ENCODE measurements around the gene CCDC170. TPM values are rescaled to one million over a fixed set of nuclear protein-coding genes. Genes with fewer than 3 reads are reported as not detected.
"Not testable (repeated sequence)": the region's sequence is repeated elsewhere in the genome, so short reads cannot be mapped to it uniquely, and the experiment has no call there.

CCDC170 gene, protein sequence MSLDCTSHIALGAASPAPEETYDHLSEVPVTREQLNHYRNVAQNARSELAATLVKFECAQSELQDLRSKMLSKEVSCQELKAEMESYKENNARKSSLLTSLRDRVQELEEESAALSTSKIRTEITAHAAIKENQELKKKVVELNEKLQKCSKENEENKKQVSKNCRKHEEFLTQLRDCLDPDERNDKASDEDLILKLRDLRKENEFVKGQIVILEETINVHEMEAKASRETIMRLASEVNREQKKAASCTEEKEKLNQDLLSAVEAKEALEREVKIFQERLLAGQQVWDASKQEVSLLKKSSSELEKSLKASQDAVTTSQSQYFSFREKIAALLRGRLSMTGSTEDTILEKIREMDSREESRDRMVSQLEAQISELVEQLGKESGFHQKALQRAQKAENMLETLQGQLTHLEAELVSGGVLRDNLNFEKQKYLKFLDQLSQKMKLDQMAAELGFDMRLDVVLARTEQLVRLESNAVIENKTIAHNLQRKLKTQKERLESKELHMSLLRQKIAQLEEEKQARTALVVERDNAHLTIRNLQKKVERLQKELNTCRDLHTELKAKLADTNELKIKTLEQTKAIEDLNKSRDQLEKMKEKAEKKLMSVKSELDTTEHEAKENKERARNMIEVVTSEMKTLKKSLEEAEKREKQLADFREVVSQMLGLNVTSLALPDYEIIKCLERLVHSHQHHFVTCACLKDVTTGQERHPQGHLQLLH
- not detected for total RNA-seq

GRCh38 chr6:151493804-151494234, at the start of gene CCDC170:
TSS of gene CCDC170 (plus strand) at chr6:151494017. CDS start at chr6:151494129, 112 bp downstream.
- ChIA-PET CTCF (no interaction called here), POLR2A (no interaction called here)

DNA sequence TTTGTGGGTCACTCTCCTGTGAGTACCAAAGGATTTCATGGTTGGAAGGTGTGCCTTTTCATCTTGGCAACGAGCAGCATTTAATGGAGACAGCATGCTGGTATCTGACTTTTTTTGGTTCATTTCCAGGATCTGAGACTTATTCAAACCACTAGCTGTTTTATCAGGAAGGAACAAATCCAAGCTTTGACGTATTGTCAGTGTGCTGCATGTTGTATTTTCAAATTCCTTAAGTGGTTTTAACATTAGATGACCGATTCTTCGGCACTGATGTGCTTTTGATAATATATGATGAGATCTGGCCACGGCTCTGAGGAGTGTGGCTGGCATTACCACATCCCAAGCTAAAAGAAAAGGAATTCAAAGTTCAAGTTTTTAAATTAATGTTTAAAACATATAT, 48.3 kb upstream of the CCDC170 start:
- CTCF ChIA-PET, result interaction anchor here (1.7 kb wide), 1 partner anchor 28 kb away, joined by 3 read pairs; no protein-coding TSS in a partner anchor
- POLR2A ChIA-PET, result no interaction called here

GRCh38 chr6:151447237-151447636, 46.6 kb upstream of the CCDC170 start:
- CTCF ChIA-PET, result interaction anchor here (1.7 kb wide), 1 partner anchor 26 kb away, joined by 3 read pairs; no protein-coding TSS in a partner anchor
- POLR2A ChIA-PET, result no interaction called here

- CTCF ChIA-PET, result interaction anchor here (0.8 kb wide), 1 partner anchor 28 kb away, joined by 3 read pairs; no protein-coding TSS in a partner anchor
- POLR2A ChIA-PET, result no interaction called here
Observed at GRCh38 chr6:151448623-151449022, 45.2 kb upstream of the CCDC170 start.

DNA sequence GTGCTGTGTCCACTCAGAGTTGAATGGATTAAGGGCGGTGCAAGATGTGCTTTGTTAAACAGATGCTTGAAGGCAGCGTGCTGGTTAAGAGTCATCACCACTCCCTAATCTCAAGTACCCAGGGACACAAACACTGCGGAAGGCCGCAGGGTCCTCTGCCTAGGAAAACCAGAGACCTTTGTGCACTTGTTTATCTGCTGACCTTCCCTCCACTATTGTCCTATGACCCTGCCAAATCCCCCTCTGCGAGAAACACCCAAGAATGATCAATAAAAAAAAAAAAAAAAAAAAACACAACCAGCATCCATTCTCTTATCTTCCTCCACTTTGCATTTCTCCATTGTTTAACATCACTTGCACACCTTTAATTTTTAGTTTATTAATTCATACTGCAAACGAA, 42.9 kb upstream of the CCDC170 start:
- ChIA-PET CTCF (interaction anchor here (0.8 kb wide), 1 partner anchor 24 kb away, joined by 3 read pairs; no protein-coding TSS in a partner anchor), POLR2A (interaction anchor here (1.9 kb wide), 1 partner anchor 61 kb away, joined by 13 read pairs; no protein-coding TSS in a partner anchor)

DNA sequence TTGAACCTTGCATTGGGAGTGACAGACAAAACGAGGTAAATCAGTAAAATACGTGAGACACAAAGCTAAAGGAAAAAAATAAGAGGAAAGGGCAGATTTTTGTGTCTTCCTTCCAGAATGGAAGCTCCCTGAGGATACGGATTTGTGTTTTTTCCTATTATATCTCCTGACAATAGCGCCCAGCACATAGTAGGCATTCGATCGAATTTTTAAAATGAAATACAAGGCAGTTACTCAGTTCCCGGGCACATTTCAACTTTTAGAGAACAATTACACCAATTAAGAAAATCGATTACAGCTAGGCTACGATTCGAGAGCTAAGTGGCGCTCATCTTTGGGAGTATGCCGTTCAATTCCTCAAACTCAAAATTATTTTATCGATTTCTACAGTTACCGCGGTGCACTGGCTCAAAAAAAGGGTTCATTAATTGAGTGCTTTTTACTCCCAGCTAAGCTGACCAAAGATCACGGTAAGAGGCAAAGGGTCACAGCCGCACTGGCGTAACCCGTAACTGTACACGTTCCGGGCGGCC, 42.3 kb upstream of the CCDC170 start:
- ChIA-PET POLR2A (interaction anchor here (1.9 kb wide), 1 partner anchor 61 kb away, joined by 13 read pairs; no protein-coding TSS in a partner anchor), CTCF (interaction anchor here (0.6 to 0.8 kb wide), 2 partner anchors 24 to 78 kb away, joined by 3 read pairs; no protein-coding TSS in a partner anchor)

GRCh38 chr6:151451950-151452749, 41.7 kb upstream of the CCDC170 start, which contains the start of gene RMND1:
TSS of gene RMND1 (minus strand) at chr6:151452126. CDS start at chr6:151445811, 6,315 bp downstream.
- POLR2A ChIA-PET, result interaction anchor here (0.6 to 1.9 kb wide), 5 partner anchors 9 to 1712 kb away, joined by 3 to 13 read pairs (median 3); no protein-coding TSS in a partner anchor
- CTCF ChIA-PET, result interaction anchor here (0.6 kb wide), 1 partner anchor 78 kb away, joined by 3 read pairs; no protein-coding TSS in a partner anchor

DNA sequence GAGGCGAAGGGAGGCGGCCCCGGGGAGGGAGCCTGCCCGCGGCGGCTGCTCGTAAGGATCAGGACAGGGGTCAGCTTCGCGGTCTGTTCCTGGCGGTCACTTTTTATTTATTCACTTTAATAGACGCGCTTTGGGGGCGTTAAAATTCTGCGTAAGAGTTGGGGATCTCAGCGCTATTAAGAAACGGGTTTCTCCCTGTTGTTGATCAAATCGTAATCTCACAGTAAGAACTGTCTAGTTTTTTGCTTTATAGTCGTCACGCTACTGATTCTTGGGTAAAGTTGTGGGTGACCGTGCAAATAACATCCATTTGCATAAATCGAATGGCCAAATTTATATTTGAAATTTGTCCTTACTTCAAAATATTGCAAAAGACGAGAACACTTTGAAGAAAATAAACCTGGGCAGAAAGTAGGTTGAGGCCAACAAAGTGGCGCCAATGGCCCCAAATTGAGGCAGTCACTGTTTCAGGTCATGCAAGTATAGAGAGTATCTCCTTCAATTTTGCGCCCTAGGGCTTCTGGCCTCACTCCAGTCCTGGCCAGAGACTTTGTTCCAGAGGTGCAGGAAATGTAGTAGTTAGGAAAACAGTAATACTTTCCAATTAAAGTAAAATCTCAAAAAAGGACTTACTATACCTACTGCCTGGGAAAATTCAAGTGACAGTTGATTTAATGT, 40.9 kb upstream of the CCDC170 start:
- ChIA-PET CTCF (no interaction called here), POLR2A (interaction anchor here (0.6 to 1.9 kb wide), 4 partner anchors 8 to 732 kb away, joined by 3 to 13 read pairs (median 3); no protein-coding TSS in a partner anchor)

DNA sequence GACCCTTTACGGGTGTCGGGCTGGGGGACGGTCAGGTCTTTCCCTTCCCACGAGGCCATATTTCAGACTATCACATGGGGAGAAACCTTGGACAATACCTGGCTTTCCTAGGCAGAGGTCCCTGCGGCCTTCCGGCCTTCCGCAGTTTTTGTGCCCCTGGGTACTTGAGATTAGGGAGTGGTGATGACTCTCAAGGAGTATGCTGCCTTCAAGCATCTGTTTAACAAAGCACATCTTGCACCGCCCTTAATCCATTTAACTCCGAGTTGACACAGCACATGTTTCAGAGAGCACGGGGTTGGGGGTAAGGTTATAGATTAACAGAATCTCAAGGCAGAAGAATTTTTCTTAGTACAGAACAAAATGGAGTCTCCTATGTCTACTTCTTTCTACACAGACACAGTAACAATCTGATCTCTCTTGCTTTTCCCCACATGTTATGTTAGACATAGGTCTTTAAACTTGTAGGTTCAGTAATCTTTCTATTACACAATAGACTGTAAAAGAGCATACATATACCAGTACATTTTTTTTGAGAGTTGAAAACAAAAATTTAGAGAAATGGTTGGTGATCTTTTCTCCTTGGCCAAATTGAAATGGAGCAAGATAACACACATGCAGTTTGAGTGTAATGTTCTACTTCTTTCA, 37.9 kb upstream of the CCDC170 start:
- CTCF ChIA-PET, POLR2A ChIA-PET: not testable (repeated sequence)

GRCh38 chr6:151461673-151462072, 32.1 kb upstream of the CCDC170 start:
- ChIA-PET CTCF (no interaction called here), POLR2A (no interaction called here)

DNA sequence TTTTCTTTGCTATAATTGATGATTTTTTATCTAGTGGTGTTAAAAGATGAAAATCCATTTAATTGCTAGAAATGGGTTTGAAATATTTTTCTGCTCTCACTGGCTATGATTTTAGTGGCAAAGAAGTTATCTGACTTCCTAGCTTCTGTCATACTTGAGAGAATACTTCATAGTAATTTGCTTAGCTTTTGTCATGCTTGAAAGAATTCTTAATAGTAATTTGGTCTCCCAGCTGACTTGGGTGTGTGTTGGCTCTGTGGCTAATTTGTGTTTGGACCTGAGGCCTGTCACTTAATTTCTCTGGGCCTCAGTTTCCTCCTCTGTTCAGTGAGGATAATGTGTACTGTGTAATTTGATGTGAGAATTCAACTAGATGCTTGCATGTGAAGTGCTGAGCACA, 29.1 kb upstream of the CCDC170 start:
- CTCF ChIA-PET, result no interaction called here
- POLR2A ChIA-PET, result no interaction called here

DNA sequence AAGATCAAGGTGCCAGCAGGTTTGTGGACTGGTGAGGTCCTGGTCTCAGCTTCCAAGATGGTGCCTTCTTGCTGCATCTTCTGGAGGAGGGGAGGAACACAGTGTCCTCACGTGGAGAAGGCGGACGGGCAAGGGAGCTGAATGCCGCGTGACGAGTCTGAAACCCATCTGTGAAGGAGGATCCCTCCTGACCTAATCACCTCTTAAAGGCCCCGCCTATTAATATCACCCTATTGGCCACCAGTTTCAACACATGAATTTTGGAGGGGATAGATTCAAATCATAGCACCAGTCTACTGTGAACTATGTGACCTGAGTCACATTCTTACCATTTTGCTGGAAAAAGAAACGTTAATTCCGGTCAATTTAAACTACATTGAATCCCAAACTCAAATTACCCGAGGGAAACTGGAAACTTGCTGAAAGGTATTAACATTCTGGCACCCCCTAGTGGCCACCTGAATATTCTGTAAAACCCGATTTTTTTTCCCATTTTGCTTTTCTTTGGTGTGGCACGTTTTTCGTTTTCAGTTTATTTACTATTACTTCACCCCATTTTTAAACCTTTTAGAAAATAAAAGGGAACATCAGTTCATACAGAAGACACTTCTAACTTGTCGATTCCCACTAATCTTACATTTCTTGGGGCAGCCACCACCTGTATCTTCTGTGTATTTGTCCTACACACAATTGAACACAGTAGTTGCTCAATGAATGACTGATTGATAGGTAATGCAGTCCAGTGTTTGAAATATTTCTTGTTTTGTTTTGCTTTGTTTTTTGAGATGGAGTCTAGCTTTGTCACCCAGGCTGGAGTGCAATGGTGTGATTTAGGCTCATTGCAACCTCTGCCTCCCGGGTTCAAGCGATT, 17.9 kb upstream of the CCDC170 start:
- POLR2A ChIA-PET, result no interaction called here
- CTCF ChIA-PET, result interaction anchor here (0.6 to 1.2 kb wide), 4 partner anchors 25 to 826 kb away, joined by 3 read pairs; no protein-coding TSS in a partner anchor

DNA sequence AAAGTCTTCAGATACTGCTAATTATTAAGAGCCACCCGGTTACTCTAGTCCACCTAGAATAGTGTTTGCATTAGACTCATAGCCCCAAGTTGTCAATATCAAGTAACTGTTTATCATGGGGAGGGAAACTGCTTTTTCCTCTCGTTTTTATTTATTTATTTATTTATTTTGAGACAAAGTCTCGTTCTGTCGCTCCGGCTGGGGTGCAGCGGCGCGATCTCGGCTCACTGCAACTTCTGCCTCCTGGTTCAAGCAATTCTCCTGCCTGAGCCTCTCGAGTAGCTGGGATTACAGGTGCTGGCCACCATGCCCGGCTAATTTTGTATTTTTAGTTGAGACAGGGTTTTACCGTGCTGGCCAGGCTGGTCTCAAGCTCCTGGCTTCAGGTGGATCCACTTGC, 16.1 kb upstream of the CCDC170 start:
- ChIA-PET CTCF (no interaction called here), POLR2A (no interaction called here)

- ChIA-PET CTCF (no interaction called here), POLR2A (no interaction called here)
Observed at GRCh38 chr6:151478670-151479069, 15.1 kb upstream of the CCDC170 start.

DNA sequence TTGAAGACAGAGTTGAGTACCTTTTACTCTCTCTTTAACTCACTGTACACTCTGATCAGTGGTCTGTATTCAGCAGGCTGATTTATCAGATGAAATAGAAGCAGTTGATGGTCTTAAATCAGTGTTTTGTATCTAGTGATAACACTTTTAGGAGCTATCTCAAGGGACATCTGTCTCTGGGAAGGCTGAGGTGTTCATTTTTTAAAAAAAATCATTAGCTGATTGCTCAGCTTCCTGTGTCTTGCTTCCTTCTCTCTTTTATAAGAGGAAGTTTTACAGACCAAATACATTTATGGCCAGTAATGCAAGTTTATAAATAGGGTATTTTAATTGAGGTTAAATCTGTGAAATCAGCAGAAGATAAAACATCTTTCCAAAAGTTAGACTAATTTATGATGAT, 12.0 kb upstream of the CCDC170 start:
- CTCF ChIA-PET, result interaction anchor here (0.5 kb wide), 1 partner anchor 194 kb away, joined by 3 read pairs; no protein-coding TSS in a partner anchor
- POLR2A ChIA-PET, result no interaction called here

DNA sequence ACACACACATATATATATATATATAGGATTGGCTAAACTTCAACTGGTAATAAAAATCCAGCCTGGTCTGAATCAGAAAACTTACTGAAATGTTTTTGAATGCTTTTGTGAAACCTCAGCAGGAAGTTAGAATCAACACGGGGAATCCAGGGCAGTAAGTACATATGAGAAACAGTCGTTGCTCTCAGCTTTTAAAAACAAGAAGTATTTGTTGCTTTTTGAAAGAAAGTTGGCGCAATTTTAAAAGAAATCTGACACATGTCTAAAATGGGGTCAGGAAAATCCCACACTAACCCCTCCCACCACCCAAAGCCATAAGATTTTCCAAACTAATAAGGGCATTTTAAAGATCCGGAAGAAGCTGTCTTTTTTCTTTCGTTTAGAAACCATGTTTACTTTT, 11.5 kb upstream of the CCDC170 start:
- ChIA-PET POLR2A (no interaction called here), CTCF (interaction anchor here (0.5 kb wide), 1 partner anchor 194 kb away, joined by 3 read pairs; no protein-coding TSS in a partner anchor)

- ChIA-PET CTCF (no interaction called here), POLR2A (no interaction called here)
Observed at GRCh38 chr6:151483994-151484393, 9.8 kb upstream of the CCDC170 start.
